GM18508 (cell line): ENCODE measurements around the gene ANGPTL8.

Experiments used
- ATAC-seq: cut with Tn5 transposase; IDR thresholded peaks from one replicate; pipeline ENCODE4 v1.9.1; 2021; ENCODE audit warnings: moderate number of reproducible peaks; ENCODE audit not compliant: insufficient read depth, unreplicated experiment

The ANGPTL8 gene

DNA sequence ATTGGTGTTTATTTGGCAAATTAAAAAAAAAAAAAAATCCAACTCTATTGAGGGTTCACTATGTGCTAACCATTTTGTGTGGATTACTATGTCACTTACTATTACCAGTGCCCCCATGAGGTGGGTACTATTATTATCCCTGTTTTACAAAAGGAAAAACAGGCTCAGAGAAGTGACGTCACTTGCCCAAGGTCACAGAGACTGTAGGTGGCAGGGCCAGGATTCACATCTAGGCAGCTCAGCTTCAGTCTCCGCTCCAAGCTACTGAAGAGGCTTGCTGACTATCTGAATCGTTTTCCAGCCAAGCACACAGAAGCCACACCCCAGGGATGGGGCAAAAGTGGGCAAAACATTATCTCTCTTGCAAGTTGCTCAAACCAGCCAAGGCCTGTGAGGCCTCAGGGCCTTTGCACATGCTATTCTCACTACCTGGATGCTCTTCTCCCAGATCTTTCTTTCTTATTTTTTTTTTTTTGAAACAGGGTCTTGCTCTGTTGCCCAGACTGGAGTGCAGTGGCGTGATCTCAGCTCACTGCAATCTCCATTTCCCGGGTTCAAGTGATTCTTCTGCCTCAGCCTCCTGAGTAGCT is 4.8 kb upstream of the ANGPTL8 start:
- ATAC-seq, result no peak

- ATAC-seq, result no peak
These were observed 2.8 kb upstream of the ANGPTL8 start for GRCh38 chr19:11236324-11237301.

GRCh38 chr19:11237321-11237720 is 2.1 kb upstream of the ANGPTL8 start:
- no peak for ATAC-seq

- no peak for ATAC-seq
These were observed 1.4 kb upstream of the ANGPTL8 start for GRCh38 chr19:11238041-11238440.

- no peak for ATAC-seq
These were observed 540 bp upstream of the ANGPTL8 start for GRCh38 chr19:11238781-11239376.

- no peak for ATAC-seq
These were observed 607 bp downstream of the ANGPTL8 start for GRCh38 chr19:11240008-11240444.

- ATAC-seq, result no peak
These were observed 2.6 kb downstream of the ANGPTL8 start for GRCh38 chr19:11242025-11242424.

DNA sequence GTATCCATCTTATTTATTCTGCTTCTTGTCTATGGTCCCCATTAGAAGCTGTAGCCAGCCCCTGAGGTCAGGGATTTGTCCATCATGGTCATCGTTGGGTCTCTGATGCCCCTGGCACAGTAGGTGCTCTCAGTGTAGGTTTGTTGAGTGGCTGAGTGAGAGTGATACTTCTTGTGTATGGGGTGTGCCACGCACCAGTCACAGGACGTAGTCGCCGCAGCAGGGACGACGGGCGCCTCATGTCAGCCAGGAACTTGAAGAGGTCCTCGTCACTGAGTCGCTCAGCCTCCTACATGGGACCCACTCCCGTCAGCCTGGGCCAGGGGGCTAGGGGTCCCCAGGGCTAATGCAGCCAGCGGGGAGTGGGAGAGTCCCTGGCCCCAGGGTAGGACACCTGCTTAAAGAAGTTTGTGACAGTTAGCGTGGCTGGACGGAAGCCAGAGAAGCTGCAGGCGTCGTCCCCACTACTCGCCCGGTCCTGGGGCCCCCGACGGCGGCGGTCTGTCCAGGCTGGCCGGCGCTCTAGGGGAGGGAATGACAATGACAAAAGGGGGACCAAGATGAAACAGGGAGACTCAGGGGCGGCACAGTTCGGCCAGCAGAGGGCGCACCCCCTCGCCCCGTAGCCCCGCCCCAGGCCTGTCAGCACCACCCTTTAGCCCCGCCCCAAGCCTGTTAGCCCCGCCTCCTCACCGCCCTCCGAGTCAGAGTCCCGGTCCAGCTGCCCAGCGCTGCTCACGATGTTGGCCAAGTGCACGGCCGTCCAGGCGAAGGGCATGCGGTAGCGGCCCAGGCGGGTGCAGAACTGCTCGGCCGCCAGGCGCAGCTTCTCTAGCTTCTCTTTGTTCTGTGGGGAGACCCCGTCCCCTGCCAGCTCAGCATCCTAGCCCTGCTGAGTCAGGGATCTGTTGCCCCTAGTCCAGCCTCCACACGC is 3.7 kb downstream of the ANGPTL8 start:
- ATAC-seq, result no peak

- ATAC-seq, result no peak
These were observed 4.4 kb downstream of the ANGPTL8 start for GRCh38 chr19:11243798-11244169.

- no peak for ATAC-seq
These were observed 5.6 kb downstream of the ANGPTL8 start for GRCh38 chr19:11244846-11245589.

- no peak for ATAC-seq
These were observed 7.5 kb downstream of the ANGPTL8 start for GRCh38 chr19:11246941-11247340.

- no peak for ATAC-seq
These were observed 8.0 kb downstream of the ANGPTL8 start for GRCh38 chr19:11247391-11247790.

DNA sequence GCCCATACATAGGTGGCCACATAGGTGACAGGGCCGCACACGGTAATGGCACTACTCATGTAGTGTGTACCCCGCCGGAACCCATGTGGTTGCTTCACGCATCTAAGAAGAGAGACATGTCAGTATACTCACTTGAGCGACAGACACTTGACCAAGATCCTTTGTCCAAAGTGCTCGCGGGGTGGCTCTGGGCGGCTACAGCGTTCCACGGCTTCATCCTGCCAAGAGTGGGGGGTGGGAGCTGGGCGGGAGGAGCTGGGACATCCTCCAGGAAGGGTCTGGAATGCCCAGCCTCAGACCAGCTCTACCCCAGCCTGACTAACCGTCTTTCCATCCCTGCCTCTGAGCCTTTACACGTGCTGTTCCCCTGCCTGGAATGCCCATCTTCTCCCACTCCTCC is 8.5 kb downstream of the ANGPTL8 start:
- no peak for ATAC-seq

DNA sequence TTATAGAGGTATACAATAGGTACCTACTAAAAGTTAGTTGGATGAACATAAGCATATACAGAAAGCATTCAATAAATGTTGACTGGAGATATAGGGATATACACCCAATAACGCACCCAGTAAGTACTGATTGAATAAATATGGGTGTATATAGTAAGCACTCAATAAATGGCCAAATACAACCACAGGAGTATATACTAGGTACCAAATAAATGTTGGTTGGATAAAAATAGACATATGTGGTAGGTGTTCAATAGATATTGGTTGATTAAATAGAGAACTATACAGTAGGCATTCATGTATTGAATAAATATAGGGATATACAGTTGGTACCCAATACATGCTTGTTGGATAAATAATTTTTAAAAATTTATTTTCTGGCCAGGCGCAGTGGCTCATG is 9.4 kb downstream of the ANGPTL8 start:
- ATAC-seq, result no peak

DNA sequence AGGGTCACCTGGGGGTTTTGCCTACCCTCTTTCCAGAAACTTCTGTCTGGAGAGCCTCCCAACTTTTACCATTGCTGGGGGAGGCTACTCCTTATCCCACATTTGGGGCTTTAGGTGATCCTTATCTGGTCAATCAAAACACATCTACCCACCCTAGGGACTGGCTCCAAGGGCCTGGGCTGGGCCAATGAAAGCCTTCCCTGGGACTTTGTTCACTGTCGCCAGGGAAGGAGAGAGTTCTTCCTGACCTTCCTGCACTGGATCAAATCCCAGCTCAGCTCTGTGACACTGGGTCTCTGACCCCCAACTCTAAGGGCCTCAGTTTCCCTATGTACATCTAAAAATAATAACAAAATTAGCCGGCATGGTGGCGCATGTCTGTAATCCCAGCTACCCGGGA is 11.8 kb downstream of the ANGPTL8 start:
- no peak for ATAC-seq

DNA sequence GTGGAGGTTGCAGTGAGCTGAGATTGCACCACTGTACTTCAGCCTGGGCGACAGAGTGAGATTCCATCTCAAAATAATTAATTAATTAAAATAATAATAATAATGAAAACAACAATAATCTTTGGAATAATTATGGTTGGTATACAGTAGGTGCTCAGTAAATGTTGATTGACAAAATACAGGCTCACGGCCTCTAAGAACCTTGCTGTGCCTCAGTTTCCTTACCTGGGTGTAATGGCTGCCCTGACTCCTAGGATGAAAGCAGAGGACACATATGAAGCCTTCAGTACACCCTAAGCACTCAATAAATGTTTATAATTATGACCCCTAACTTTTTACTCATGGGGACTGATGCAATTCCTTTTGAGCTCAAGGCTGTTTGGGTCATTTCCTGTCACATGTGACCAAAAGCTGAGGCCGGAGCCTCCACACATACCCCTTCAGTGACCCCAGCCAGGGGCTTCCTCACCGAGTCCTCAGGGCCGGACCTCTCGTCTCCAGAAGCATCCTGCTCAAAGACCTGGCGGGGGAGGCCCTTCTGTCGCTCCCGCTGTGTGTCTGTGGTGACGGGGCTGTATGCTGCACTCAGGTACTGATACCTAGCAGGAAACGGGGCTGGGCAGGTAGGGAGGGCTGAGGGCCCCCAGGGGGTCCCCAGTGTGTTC is 12.4 kb downstream of the ANGPTL8 start:
- no peak for ATAC-seq

- ATAC-seq, result no peak
These were observed 13.4 kb downstream of the ANGPTL8 start for GRCh38 chr19:11252665-11253355.

GRCh38 chr19:11254666-11255065 is 15.2 kb downstream of the ANGPTL8 start:
- no peak for ATAC-seq
